Endothelial cell of umbilical vein (primary cell): ENCODE measurements around the gene CFAP68. TPM values are rescaled to one million over a fixed set of nuclear protein-coding genes. Genes with fewer than 3 reads are reported as not detected.

Experiments
- BruUV-seq: library from RNA; stranded (reverse); fragments of 400-500 nt; replicated peaks from 2 replicates; lab custom pipeline; 2021; lab: Mats Ljungman, UMichigan
- CTCF ChIA-PET: fragments of 300-600, 350-600 bp; sonication (Branson Sonifier 250); formaldehyde crosslinking; loops from one replicate; lab custom pipeline; 2021; ENCODE audit warnings: antibody characterized with exemption, inconsistent platforms; lab: Charles Lee
- POLR2A ChIA-PET: fragments of 300-600, 350-600 bp; sonication (Branson Sonifier 250); formaldehyde crosslinking; loops from one replicate; lab custom pipeline; 2021; ENCODE audit warnings: antibody characterized with exemption, inconsistent platforms; lab: Charles Lee
- DNase-seq: peaks from one replicate; pipeline ENCODE4 v3.0.0-alpha.2; 2011; ENCODE audit warnings: low read depth, low spot score
- FAIRE-seq: peaks from 2 replicates; lab custom pipeline; 2011; peaks lifted over from hg19 to GRCh38; lab: Jason Lieb, UNC
- H2AFZ ChIP-seq: 2 replicates; pipeline ENCODE4 v1.6.0; 2012; ENCODE audit warnings: low read depth, low read length, control low read depth, inconsistent platforms
- H3K27ac ChIP-seq: 2 replicates; pipeline ENCODE4 v1.5.1; 2011; ENCODE audit warnings: low read depth, mild to moderate bottlenecking, control low read depth, low read length, moderate library complexity; ENCODE audit not compliant: insufficient read depth
- H3K27me3 ChIP-seq, 2 experiments: 2 replicates each; pipeline versions ENCODE4 v1.6.0 to v1.6.1; 2011; ENCODE audit warnings: low read length in 2 of 2, mixed read lengths in 1 of 2; ENCODE audit not compliant: control insufficient read depth in 2 of 2, insufficient read depth in 2 of 2
- H3K36me3 ChIP-seq, 2 experiments: 2 replicates in 1 of 2; 3 replicates in 1 of 2; pipeline ENCODE4 v1.5.1; 2011; ENCODE audit warnings: low read length in 2 of 2, mild to moderate bottlenecking in 1 of 2, moderate library complexity in 1 of 2; ENCODE audit not compliant: control insufficient read depth in 2 of 2, insufficient read depth in 2 of 2; ENCODE audit errors: extremely low read depth in 1 of 2
- H3K4me1 ChIP-seq: 3 replicates; pipeline ENCODE4 v1.5.1; 2011; ENCODE audit warnings: mild to moderate bottlenecking, low read length; ENCODE audit not compliant: control insufficient read depth, insufficient read depth; ENCODE audit errors: extremely low read depth
- H3K4me2 ChIP-seq: 2 replicates; pipeline ENCODE4 v1.6.1; 2011; ENCODE audit warnings: low read length, control low read depth, mixed read lengths; ENCODE audit not compliant: insufficient read depth
- H3K4me3 ChIP-seq, 3 experiments: fragments of 200-600 bp in 1 of 3; sonication (generic), shearing (Covaris generic) in 1 of 3; replicated peaks in 1 of 3; 2 replicates each; pipeline ENCODE4 v1.5.1; 2011 to 2016; ENCODE audit warnings: control low read depth in 3 of 3, low read length in 3 of 3, mild to moderate bottlenecking in 2 of 3, inconsistent platforms in 1 of 3, low read depth in 1 of 3, moderate library complexity in 1 of 3; ENCODE audit not compliant: insufficient read depth in 1 of 3
- H3K79me2 ChIP-seq: 2 replicates; pipeline ENCODE4 v1.6.0; 2012; ENCODE audit warnings: low read length, inconsistent platforms; ENCODE audit not compliant: control insufficient read depth, insufficient read depth
- H3K9ac ChIP-seq: replicated peaks from 2 replicates; pipeline ENCODE3; 2011; ENCODE audit warnings: low read length, control low read depth; ENCODE audit not compliant: insufficient read depth; ENCODE audit errors: extremely low read depth
- H3K9me1 ChIP-seq: replicated peaks from 3 replicates; pipeline ENCODE4 v1.6.0; 2011; ENCODE audit warnings: mild to moderate bottlenecking, low read length; ENCODE audit not compliant: control insufficient read depth, insufficient read depth; ENCODE audit errors: extremely low read depth
- H3K9me3 ChIP-seq: replicated peaks from 2 replicates; pipeline ENCODE4 v1.5.1; 2012; ENCODE audit warnings: low read length, inconsistent platforms; ENCODE audit not compliant: control insufficient read depth, insufficient read depth
- H4K20me1 ChIP-seq: replicated peaks from 2 replicates; pipeline ENCODE3; 2011; ENCODE audit warnings: mild to moderate bottlenecking, low read length; ENCODE audit not compliant: control insufficient read depth, insufficient read depth; ENCODE audit errors: extremely low read depth
- GATA2 ChIP-seq: IDR thresholded peaks from 2 replicates; pipeline ENCODE4 v1.7.0; 2011; ENCODE audit warnings: low read depth, mild to moderate bottlenecking, moderate library complexity, mixed read lengths, low read length; ENCODE audit not compliant: insufficient read length, insufficient read depth
- JUN ChIP-seq: IDR thresholded peaks from 2 replicates; pipeline ENCODE4 v1.6.1; 2011; ENCODE audit warnings: borderline replicate concordance, low read depth; ENCODE audit not compliant: insufficient read length, insufficient read depth
- MAX ChIP-seq: IDR thresholded peaks from 2 replicates; pipeline ENCODE4 v1.6.1; 2011; ENCODE audit not compliant: insufficient read depth, insufficient read length
- MYC ChIP-seq: IDR thresholded peaks from one replicate; pipeline ENCODE4 v1.6.1; 2011; ENCODE audit warnings: mild to moderate bottlenecking, low read depth, low read length
- POLR2AphosphoS5 ChIP-seq: IDR thresholded peaks from 2 replicates; pipeline ENCODE4 v1.6.1; 2012; ENCODE audit warnings: low read depth, mild to moderate bottlenecking, control low read depth, low read length, moderate library complexity; ENCODE audit not compliant: insufficient read depth
- dilution Hi-C: fragments of 300-500 bp; cut with MboI; formaldehyde crosslinking; loops from one replicate; pipeline ENCODE4 v1.15.0; 2019; ENCODE audit warnings: low sequenced_read_pairs; ENCODE audit not compliant: extremely low pct_ligation_motif_present
- intact Hi-C: fragments of 100-400 bp; cut with micrococcal nuclease; formaldehyde crosslinking; loops from one replicate; pipeline ENCODE4 v1.10.0; 2022
- polyA plus RNA-seq, 4 experiments: library from polyadenylated mRNA; depleted of rRNA in 3 of 4; stranded (reverse) in 3 of 4; unstranded in 1 of 4; fragments of >200 nt; gene quantifications; 2 replicates each; pipeline versions ENCODE4 v1.2.1 to v1.2.3, GENCODE V29; 2011 to 2012; ENCODE audit warnings: missing spikeins in 1 of 4
- total RNA-seq: library from RNA; stranded (reverse); gene quantifications from 2 replicates; pipeline ENCODE4 v1.2.3, GENCODE V29; 2021
- TF ChIP-seq, protein P1 (sequence below), 2 donors: IDR thresholded peaks; 1 replicate in 1 of 2; 2 replicates in 1 of 2; pipeline ENCODE4 v1.5.1; 2011; ENCODE audit warnings: low read length in 2 of 2, mild to moderate bottlenecking in 2 of 2, moderate library complexity in 2 of 2, control low read depth in 1 of 2, inconsistent platforms in 1 of 2, low read depth in 1 of 2; ENCODE audit not compliant: insufficient read depth in 1 of 2; ENCODE audit errors: extremely low read depth in 1 of 2

The CFAP68 gene
- total and polyA plus RNA-seq, 2 donors (not counting 3 experiments of a cell fraction or from before 2014, with no cell fraction given) = 7.4 to 10.6 TPM

- H3K27ac ChIP-seq = peak overlapping the region; percentile 2
- dilution Hi-C loops = no loop called here
- intact Hi-C loops = no loop called here
- H3K4me3 ChIP-seq = no peak overlapping the region
- FAIRE-seq = peak; percentile 53
- BruUV-seq = no TSS peak
- CTCF ChIA-PET = interaction anchor here (1.0 to 2.0 kb wide), 4 partner anchors 11 to 68 kb away, joined by 3 to 7 read pairs (median 4); no protein-coding TSS in a partner anchor
- no peak overlapping the region for H3K4me2 ChIP-seq
- POLR2A ChIA-PET = no interaction called here
- H2AFZ ChIP-seq = peak overlapping the region; percentile 73
- no peak for TF ChIP-seq MAX
- no peak for TF ChIP-seq GATA2
- TF ChIP-seq, protein P1, sequence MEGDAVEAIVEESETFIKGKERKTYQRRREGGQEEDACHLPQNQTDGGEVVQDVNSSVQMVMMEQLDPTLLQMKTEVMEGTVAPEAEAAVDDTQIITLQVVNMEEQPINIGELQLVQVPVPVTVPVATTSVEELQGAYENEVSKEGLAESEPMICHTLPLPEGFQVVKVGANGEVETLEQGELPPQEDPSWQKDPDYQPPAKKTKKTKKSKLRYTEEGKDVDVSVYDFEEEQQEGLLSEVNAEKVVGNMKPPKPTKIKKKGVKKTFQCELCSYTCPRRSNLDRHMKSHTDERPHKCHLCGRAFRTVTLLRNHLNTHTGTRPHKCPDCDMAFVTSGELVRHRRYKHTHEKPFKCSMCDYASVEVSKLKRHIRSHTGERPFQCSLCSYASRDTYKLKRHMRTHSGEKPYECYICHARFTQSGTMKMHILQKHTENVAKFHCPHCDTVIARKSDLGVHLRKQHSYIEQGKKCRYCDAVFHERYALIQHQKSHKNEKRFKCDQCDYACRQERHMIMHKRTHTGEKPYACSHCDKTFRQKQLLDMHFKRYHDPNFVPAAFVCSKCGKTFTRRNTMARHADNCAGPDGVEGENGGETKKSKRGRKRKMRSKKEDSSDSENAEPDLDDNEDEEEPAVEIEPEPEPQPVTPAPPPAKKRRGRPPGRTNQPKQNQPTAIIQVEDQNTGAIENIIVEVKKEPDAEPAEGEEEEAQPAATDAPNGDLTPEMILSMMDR (IDR thresholded peaks at IDR 0.05; ENCODE audit: extremely low read depth in 1 of 2, insufficient read depth in 1 of 2, low read depth in 1 of 2, low read length in 2 of 2) = no peak
- no peak for TF ChIP-seq MYC
- peak; percentile 13 for TF ChIP-seq JUN
- no peak for TF ChIP-seq POLR2AphosphoS5
- H3K79me2 ChIP-seq = no peaks in the 10 kb centered on the region
- H3K9me3 ChIP-seq = no peaks in the 10 kb centered on the region
- no peaks in the 10 kb centered on the region for H4K20me1 ChIP-seq
- peak overlapping the region; percentile 18 for H3K9ac ChIP-seq
- H3K9me1 ChIP-seq = no peaks in the 10 kb centered on the region
- H3K36me3 ChIP-seq = no peaks in the 10 kb centered on the region
- peak; percentile 61 for DNase-seq
- peaks cover 6% of the 10 kb centered on the region for H3K4me1 ChIP-seq
- peaks cover 2 to 9% of the 10 kb centered on the region in 2 experiments for H3K27me3 ChIP-seq
Observed at GRCh38 chr11:111913997-111914396, 34.7 kb downstream of the CFAP68 start.
